ENCODE results near the gene LNP1.

The LNP1 gene

DNA sequence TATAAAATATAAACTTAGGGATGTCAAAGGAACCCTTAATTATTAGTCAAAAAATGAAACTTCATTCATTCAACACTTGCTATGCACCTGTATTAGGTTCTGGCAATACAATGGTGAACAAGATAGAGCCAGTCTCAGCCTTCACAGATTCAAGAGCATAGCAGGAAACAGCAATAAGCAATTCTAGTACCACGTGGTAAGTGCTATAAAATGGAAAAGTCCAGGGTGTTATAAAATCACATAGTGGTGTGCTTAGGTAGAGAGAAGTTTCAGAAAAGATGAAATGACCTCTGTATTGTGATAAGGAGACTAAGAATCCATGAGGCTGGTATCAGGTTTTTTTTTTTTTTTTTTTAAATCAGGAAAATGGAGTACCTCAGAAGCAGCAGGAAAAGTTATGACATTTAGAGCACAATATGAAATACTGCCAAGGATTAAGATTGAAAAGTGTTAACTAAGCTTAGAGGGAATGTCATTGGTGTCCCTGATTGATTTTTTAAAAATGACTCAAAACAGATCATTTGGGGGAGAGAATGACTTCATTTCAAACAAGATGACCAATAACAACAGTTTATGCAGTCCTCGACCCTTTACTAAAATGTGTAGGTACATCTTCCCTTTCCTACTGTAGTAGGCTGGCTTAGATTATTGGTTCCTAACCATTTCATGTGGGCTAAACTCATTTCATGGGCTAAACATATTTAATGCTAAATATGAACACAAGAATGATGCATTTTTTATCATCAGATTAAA, 5.5 kb upstream of the LNP1 start:
- ATAC-seq = no peak
- TF ChIP-seq, protein P1, sequence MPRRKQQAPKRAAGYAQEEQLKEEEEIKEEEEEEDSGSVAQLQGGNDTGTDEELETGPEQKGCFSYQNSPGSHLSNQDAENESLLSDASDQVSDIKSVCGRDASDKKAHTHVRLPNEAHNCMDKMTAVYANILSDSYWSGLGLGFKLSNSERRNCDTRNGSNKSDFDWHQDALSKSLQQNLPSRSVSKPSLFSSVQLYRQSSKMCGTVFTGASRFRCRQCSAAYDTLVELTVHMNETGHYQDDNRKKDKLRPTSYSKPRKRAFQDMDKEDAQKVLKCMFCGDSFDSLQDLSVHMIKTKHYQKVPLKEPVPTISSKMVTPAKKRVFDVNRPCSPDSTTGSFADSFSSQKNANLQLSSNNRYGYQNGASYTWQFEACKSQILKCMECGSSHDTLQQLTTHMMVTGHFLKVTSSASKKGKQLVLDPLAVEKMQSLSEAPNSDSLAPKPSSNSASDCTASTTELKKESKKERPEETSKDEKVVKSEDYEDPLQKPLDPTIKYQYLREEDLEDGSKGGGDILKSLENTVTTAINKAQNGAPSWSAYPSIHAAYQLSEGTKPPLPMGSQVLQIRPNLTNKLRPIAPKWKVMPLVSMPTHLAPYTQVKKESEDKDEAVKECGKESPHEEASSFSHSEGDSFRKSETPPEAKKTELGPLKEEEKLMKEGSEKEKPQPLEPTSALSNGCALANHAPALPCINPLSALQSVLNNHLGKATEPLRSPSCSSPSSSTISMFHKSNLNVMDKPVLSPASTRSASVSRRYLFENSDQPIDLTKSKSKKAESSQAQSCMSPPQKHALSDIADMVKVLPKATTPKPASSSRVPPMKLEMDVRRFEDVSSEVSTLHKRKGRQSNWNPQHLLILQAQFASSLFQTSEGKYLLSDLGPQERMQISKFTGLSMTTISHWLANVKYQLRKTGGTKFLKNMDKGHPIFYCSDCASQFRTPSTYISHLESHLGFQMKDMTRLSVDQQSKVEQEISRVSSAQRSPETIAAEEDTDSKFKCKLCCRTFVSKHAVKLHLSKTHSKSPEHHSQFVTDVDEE (CRISPR knock-in tag; IDR thresholded peaks at IDR 0.05) = no peak
- TF ChIP-seq ZFP30 (CRISPR knock-in tag; IDR thresholded peaks at IDR 0.05) (no peak), CREB5 (CRISPR knock-in tag; IDR thresholded peaks at IDR 0.05; ENCODE audit: low read depth) (no peak), ARNTL (CRISPR knock-in tag; IDR thresholded peaks at IDR 0.05; ENCODE audit: borderline replicate concordance, low read depth) (no peak), BACH2 (CRISPR knock-in tag; IDR thresholded peaks at IDR 0.05; ENCODE audit: borderline replicate concordance) (no peak), RARB (CRISPR knock-in tag; IDR thresholded peaks at IDR 0.05) (no peak), TCF4 (CRISPR knock-in tag; IDR thresholded peaks at IDR 0.05; ENCODE audit: borderline replicate concordance) (no peak), ZC3H10 (CRISPR knock-in tag; IDR thresholded peaks at IDR 0.05) (no peak), ZNF565 (CRISPR knock-in tag; conservative IDR thresholded peaks at IDR 0.05; ENCODE audit: low read depth) (no peak), PPARA (CRISPR knock-in tag; IDR thresholded peaks at IDR 0.05; ENCODE audit: borderline replicate concordance) (no peak), ZNF8 (CRISPR knock-in tag; IDR thresholded peaks at IDR 0.05) (no peak), ESRRG (CRISPR knock-in tag; IDR thresholded peaks at IDR 0.05) (no peak), PATZ1 (CRISPR knock-in tag; IDR thresholded peaks at IDR 0.05; ENCODE audit: borderline replicate concordance) (no peak), ISL1 (CRISPR knock-in tag; IDR thresholded peaks at IDR 0.05) (no peak), OSR1 (CRISPR knock-in tag; IDR thresholded peaks at IDR 0.05) (no peak), TOX (CRISPR knock-in tag; IDR thresholded peaks at IDR 0.05; ENCODE audit: borderline replicate concordance) (no peak), ZFP3 (CRISPR knock-in tag; IDR thresholded peaks at IDR 0.05) (no peak), SNAI2 (CRISPR knock-in tag; IDR thresholded peaks at IDR 0.05) (no peak), ZNF70 (CRISPR knock-in tag; IDR thresholded peaks at IDR 0.05) (no peak), GLIS3 (CRISPR knock-in tag; IDR thresholded peaks at IDR 0.05) (no peak)

- TF ChIP-seq PATZ1 (CRISPR knock-in tag; IDR thresholded peaks at IDR 0.05; ENCODE audit: borderline replicate concordance) (no peak), ZNF70 (CRISPR knock-in tag; IDR thresholded peaks at IDR 0.05) (no peak), CSDC2 (CRISPR knock-in tag; IDR thresholded peaks at IDR 0.05) (no peak), ISL1 (CRISPR knock-in tag; IDR thresholded peaks at IDR 0.05) (no peak), ESRRG (CRISPR knock-in tag; IDR thresholded peaks at IDR 0.05) (no peak), TOX (CRISPR knock-in tag; IDR thresholded peaks at IDR 0.05; ENCODE audit: borderline replicate concordance) (no peak), ZC3H10 (CRISPR knock-in tag; IDR thresholded peaks at IDR 0.05) (no peak), OSR1 (CRISPR knock-in tag; IDR thresholded peaks at IDR 0.05) (no peak), RARB (CRISPR knock-in tag; IDR thresholded peaks at IDR 0.05) (no peak), BACH2 (CRISPR knock-in tag; IDR thresholded peaks at IDR 0.05; ENCODE audit: borderline replicate concordance) (no peak), ZNF565 (CRISPR knock-in tag; conservative IDR thresholded peaks at IDR 0.05; ENCODE audit: low read depth) (no peak), TCF4 (CRISPR knock-in tag; IDR thresholded peaks at IDR 0.05; ENCODE audit: borderline replicate concordance) (no peak), CREB5 (CRISPR knock-in tag; IDR thresholded peaks at IDR 0.05; ENCODE audit: low read depth) (no peak)
- ATAC-seq = no peak
Measured at GRCh38 chr3:100396967-100397366, 4.4 kb upstream of the LNP1 start.

Measured in SK-N-SH treated with all-trans-retinoic acid at 6 μM for 48 hours (cell line).